ENCODE data around the gene NFATC2IP. TPM values are rescaled to one million over a fixed set of nuclear protein-coding genes. Genes with fewer than 3 reads are reported as not detected.

NFATC2IP gene
- total RNA-seq, 2 experiments from 2014 or later: 47.4 to 51.0 TPM

GRCh38 chr16:28905229-28905754 lies 45.4 kb upstream of the NFATC2IP start:
- Histone ChIP-seq H3K9me3 (ENCODE audit: control insufficient read depth in 1 of 2, insufficient read depth in 1 of 2, low read length in 2 of 2) (no peaks in the 10 kb centered on the region), H3K4me3 (ENCODE audit: low read length) (no peak overlapping the region), H3K27me3 (ENCODE audit: control insufficient read depth in 1 of 2, insufficient read depth in 2 of 2, low read length in 2 of 2) (no peaks in the 10 kb centered on the region), H3K4me1 (ENCODE audit: insufficient read depth, low read length) (no peaks in the 10 kb centered on the region), H3K27ac (ENCODE audit: low read depth in 1 of 2, low read length in 2 of 2) (no peak overlapping the region), H3K36me3 (ENCODE audit: insufficient read depth, low read length) (peaks cover 21% of the 10 kb centered on the region)
- no peak for ATAC-seq (ENCODE audit: poor library complexity)
- intact Hi-C loops (cut with DNase I, micrococcal nuclease): no loop called here
- TF ChIP-seq, protein P1, sequence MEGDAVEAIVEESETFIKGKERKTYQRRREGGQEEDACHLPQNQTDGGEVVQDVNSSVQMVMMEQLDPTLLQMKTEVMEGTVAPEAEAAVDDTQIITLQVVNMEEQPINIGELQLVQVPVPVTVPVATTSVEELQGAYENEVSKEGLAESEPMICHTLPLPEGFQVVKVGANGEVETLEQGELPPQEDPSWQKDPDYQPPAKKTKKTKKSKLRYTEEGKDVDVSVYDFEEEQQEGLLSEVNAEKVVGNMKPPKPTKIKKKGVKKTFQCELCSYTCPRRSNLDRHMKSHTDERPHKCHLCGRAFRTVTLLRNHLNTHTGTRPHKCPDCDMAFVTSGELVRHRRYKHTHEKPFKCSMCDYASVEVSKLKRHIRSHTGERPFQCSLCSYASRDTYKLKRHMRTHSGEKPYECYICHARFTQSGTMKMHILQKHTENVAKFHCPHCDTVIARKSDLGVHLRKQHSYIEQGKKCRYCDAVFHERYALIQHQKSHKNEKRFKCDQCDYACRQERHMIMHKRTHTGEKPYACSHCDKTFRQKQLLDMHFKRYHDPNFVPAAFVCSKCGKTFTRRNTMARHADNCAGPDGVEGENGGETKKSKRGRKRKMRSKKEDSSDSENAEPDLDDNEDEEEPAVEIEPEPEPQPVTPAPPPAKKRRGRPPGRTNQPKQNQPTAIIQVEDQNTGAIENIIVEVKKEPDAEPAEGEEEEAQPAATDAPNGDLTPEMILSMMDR (IDR thresholded peaks at IDR 0.05): no peak
- peaks cover 4% of the 10 kb centered on the region for H3K36me3 Mint-ChIP-seq (ENCODE audit: low read depth)
- no peaks in the 10 kb centered on the region for H3K27me3 Mint-ChIP-seq
- H3K27ac Mint-ChIP-seq: no peak overlapping the region
- no peak for DNase-seq
- no peak overlapping the region for H3K4me3 Mint-ChIP-seq
- ChIA-PET CTCF (no interaction called here), POLR2A (no interaction called here)
- no peaks in the 10 kb centered on the region for H3K9me3 Mint-ChIP-seq
- H3K4me1 Mint-ChIP-seq (ENCODE audit: low read depth): no peaks in the 10 kb centered on the region

DNA sequence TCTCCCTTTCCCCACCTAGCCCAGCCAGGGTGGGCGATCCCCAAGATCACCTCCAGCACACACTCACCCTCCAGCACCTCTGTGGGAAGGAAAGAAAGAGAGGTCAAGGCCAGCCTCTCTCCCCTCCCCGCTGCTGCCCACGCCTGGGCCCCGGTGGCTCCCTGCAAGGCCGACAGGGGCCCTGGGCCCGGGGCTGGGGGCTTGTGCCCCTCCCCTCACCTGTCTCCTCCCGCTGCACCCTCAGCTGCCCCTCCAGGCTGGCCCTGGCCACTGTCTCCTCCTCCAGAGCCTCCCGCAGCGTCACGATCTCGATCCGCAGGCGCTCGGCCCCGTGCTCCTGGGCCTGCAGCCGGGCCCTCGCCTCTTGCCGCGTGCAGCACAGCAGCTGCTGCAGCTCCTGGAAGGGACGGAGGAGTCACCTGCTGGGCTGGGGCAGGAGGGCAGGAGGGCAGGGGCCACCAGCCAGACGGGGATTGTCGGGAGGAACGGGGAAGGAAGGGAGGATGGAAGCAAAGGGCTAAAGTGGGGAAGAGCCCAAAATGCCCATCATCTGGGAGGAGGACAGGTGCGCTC lies 44.9 kb upstream of the NFATC2IP start:
- Mint-ChIP-seq H3K27me3 (no peaks in the 10 kb centered on the region), H3K4me1 (ENCODE audit: low read depth) (no peaks in the 10 kb centered on the region), H3K27ac (no peak overlapping the region), H3K4me3 (no peak overlapping the region), H3K9me3 (no peaks in the 10 kb centered on the region), H3K36me3 (ENCODE audit: low read depth) (peaks cover 8% of the 10 kb centered on the region)
- no peaks in the 10 kb centered on the region for H3K27me3 ChIP-seq (ENCODE audit: control insufficient read depth in 1 of 2, insufficient read depth in 2 of 2, low read length in 2 of 2)
- POLR2A ChIA-PET: no interaction called here
- TF ChIP-seq, protein P1 (IDR thresholded peaks at IDR 0.05): no peak
- peaks cover 21% of the 10 kb centered on the region for H3K36me3 ChIP-seq (ENCODE audit: insufficient read depth, low read length)
- H3K4me1 ChIP-seq (ENCODE audit: insufficient read depth, low read length): no peaks in the 10 kb centered on the region
- no peak overlapping the region for H3K4me3 ChIP-seq (ENCODE audit: low read length)
- DNase-seq: no peak
- intact Hi-C loops (cut with DNase I, micrococcal nuclease): no loop called here
- no peak for ATAC-seq (ENCODE audit: poor library complexity)
- no peak overlapping the region for H3K27ac ChIP-seq (ENCODE audit: low read depth in 1 of 2, low read length in 2 of 2)
- no peaks in the 10 kb centered on the region for H3K9me3 ChIP-seq (ENCODE audit: control insufficient read depth in 1 of 2, insufficient read depth in 1 of 2, low read length in 2 of 2)
- CTCF ChIA-PET: no interaction called here

DNA sequence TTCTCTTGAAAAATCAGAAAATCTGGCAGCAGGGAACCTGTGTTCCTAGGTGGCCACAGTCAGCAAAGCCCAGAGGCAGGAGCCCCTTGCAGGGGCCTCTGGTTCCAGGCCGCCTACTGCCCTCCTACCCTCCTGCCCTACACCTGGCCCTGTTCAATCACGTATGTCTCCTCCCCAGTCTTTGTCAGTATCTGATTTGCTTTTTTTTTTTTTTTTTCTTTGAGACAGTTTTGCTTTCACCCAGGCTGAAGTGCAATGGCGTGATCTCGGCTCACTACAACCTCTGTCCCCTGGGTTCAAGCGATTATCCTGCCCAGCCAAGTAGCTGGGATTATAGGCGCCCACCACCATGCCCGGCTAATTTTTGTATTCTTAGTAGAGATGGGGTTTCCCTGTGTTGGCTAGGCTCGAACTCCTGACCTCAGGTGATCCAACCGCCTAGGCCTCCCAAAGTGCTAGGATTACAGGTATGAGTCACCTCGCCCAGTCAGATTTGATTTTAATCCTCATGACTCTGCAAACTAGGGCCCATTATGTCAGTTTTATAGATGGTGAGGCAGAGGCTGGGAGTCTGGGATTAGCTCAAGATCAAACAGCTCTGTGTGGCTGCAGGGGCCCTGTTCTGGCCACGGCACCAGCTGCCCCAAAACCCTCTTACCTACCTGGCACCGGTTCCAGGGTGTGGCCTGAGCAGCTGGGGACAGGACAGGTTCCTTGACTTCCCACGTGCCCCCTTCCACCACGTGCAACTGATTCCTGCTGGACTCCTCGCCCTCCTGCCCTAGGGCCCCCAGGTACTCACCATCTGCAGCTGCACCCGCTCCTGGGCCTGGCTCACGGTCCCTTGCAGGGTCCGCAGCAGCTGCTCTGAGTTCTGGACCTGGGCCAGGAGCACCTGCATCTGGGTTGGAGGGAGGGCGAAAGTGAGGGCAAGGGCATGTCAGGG lies 40.4 kb upstream of the NFATC2IP start:
- Mint-ChIP-seq H3K27ac (no peak overlapping the region), H3K4me3 (no peak overlapping the region), H3K9me3 (no peaks in the 10 kb centered on the region), H3K27me3 (no peaks in the 10 kb centered on the region), H3K4me1 (ENCODE audit: low read depth) (no peaks in the 10 kb centered on the region), H3K36me3 (ENCODE audit: low read depth) (peaks cover 26% of the 10 kb centered on the region)
- no peaks in the 10 kb centered on the region for H3K4me1 ChIP-seq (ENCODE audit: insufficient read depth, low read length)
- no peaks in the 10 kb centered on the region for H3K9me3 ChIP-seq (ENCODE audit: control insufficient read depth in 1 of 2, insufficient read depth in 1 of 2, low read length in 2 of 2)
- no peak for ATAC-seq (ENCODE audit: poor library complexity)
- no peak for DNase-seq
- CTCF ChIA-PET: no interaction called here
- no peak overlapping the region for H3K27ac ChIP-seq (ENCODE audit: low read depth in 1 of 2, low read length in 2 of 2)
- no peaks in the 10 kb centered on the region for H3K27me3 ChIP-seq (ENCODE audit: control insufficient read depth in 1 of 2, insufficient read depth in 2 of 2, low read length in 2 of 2)
- peaks cover 31% of the 10 kb centered on the region for H3K36me3 ChIP-seq (ENCODE audit: insufficient read depth, low read length)
- no peak overlapping the region for H3K4me3 ChIP-seq (ENCODE audit: low read length)
- intact Hi-C loops (cut with DNase I, micrococcal nuclease): no loop called here
- POLR2A ChIA-PET: no interaction called here
- TF ChIP-seq, protein P1 (IDR thresholded peaks at IDR 0.05): no peak

Data from CD4-positive, alpha-beta T cell (primary cell).